Measurements from ENCODE around the gene TMC6.

DNA sequence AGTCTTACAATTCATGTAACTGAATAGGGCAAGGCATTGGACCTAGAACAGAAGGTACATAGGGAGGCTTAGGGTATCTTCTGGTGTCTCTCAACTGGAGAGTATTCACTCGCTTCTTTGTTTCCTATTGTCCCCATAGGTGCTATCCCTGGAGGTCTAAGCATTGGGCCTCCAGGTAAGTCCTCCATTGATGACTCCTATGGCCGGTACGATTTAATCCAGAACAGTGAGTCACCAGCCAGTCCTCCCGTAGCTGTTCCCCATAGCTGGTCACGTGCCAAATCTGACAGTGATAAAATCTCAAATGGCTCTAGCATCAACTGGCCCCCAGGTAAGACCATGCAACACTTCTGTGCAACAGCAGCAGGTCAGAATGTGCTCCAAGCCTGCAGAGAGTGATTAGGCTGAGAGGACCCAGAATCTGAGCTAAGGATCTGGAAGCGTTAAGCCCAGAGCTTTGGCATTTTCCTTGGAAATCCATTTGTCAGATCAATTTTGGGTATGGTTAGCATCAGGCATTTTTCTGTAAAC lies 35.7 kb downstream of the TMC6 start:
- TF ChIP-seq, protein P1, sequence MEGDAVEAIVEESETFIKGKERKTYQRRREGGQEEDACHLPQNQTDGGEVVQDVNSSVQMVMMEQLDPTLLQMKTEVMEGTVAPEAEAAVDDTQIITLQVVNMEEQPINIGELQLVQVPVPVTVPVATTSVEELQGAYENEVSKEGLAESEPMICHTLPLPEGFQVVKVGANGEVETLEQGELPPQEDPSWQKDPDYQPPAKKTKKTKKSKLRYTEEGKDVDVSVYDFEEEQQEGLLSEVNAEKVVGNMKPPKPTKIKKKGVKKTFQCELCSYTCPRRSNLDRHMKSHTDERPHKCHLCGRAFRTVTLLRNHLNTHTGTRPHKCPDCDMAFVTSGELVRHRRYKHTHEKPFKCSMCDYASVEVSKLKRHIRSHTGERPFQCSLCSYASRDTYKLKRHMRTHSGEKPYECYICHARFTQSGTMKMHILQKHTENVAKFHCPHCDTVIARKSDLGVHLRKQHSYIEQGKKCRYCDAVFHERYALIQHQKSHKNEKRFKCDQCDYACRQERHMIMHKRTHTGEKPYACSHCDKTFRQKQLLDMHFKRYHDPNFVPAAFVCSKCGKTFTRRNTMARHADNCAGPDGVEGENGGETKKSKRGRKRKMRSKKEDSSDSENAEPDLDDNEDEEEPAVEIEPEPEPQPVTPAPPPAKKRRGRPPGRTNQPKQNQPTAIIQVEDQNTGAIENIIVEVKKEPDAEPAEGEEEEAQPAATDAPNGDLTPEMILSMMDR (IDR thresholded peaks at IDR 0.05), result no peak
- TF ChIP-seq GABPA (IDR thresholded peaks at IDR 0.05; ENCODE audit: low read depth), result no peak
- TF ChIP-seq RCOR1 (IDR thresholded peaks at IDR 0.05; ENCODE audit: low read length), result no peak
- no peak for TF ChIP-seq RXRA (IDR thresholded peaks at IDR 0.05; ENCODE audit: borderline replicate concordance, low read depth)
- no peak for TF ChIP-seq TCF12 (IDR thresholded peaks at IDR 0.05)
- no peak for TF ChIP-seq NFIC (IDR thresholded peaks at IDR 0.05; ENCODE audit: borderline replicate concordance)
- no peak for TF ChIP-seq EZH2phosphoT487 (IDR thresholded peaks at IDR 0.05; ENCODE audit: borderline replicate concordance, low read depth)
- TF ChIP-seq, protein P2, sequence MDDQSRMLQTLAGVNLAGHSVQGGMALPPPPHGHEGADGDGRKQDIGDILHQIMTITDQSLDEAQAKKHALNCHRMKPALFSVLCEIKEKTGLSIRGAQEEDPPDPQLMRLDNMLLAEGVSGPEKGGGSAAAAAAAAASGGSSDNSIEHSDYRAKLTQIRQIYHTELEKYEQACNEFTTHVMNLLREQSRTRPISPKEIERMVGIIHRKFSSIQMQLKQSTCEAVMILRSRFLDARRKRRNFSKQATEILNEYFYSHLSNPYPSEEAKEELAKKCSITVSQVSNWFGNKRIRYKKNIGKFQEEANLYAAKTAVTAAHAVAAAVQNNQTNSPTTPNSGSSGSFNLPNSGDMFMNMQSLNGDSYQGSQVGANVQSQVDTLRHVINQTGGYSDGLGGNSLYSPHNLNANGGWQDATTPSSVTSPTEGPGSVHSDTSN (IDR thresholded peaks at IDR 0.05), result no peak
- TF ChIP-seq TAF1 (IDR thresholded peaks at IDR 0.05; ENCODE audit: borderline replicate concordance, low read depth, low read length), result no peak

Data from SK-N-SH (cell line).